Measurements from ENCODE around the gene CASK.

The CASK gene

DNA sequence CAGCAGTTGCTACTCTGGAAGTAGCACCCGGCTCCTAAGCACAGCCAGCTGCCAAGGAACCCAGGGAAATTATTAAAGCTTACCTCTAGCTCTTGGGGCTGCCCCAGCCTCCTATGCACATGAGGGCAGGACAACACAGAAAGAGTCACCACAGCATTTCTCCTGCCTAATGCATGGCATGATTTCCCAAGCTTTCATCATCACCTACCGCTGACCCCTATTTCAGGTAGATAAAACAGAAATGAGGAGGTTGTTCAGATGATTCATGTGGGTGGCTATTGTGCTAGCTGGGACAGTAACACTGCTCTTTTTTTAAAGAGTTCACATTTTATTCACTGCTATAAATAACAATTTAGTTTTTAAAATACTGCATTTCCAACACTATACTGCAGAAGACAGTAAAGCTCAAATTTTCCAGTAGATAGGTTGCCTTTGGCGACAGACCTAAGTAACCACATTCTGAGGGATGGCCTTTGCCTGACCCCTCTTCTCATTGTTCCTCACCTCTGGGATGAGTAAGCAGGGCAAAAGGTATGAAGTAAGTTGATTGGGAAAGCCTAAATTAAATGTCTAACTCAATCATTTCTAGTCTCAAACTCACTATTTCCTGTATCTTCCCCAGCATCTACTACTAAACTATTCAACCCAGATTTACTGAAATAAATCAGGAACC, 16.7 kb downstream of the CASK start:
- DNase-seq: no peak

DNA sequence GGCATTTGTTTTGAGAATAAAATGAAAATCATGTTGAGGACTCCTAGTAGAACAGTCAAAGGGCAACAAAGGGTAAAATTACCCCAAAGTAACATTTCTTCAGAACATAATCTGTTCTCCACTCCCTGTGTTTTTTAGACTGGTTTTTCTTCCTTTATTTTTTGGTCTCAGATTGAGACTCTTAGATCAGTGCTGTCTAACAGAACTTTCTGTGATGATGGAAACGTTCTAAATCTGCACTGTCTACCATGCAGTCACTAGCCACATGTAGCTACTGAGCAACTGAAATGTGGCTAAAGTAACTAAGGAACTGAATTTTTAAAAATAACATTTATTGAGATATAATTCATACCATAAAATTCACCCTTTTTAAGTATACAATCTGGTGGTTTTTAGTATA, 19.8 kb downstream of the CASK start:
- no peak for DNase-seq

DNA sequence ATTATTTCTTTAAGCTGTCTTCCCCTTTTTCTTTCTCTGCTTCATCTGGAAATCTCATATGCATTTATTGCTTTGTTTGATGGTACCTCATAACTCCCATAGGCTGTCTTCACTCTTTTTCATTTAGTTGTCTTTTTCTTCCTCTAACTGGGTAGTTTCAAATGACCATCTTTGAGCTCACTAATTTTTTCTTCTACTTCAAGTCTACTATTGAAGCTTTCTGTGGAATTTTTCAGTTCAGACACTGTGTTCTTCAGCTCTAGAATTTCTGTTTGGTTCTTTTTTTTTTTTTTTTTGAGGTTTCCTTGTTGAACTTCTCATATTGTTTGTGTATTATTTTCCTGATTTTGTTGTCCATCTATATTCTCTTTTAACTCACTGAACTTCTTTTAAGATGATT, 23.0 kb downstream of the CASK start:
- no peak for DNase-seq

DNA sequence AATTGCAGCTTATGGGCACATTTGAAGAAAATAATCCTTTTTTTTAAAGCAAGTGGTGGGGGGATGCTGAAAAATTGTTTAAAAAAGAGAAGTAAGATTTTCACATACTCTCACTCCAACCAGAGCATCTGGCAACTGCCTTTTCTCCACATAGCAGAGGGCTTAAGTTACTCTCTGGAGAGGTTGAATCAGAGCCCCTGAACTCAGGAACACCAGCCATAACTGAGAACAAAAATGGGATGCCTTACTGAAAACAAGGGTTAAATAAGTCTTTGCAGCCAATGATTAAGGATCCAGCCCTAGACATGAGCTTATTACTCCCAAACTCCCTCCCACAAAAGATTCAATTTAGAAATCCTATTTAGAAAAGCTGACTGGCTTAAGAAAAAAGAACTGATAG, 27.5 kb downstream of the CASK start:
- no peak for DNase-seq

DNA sequence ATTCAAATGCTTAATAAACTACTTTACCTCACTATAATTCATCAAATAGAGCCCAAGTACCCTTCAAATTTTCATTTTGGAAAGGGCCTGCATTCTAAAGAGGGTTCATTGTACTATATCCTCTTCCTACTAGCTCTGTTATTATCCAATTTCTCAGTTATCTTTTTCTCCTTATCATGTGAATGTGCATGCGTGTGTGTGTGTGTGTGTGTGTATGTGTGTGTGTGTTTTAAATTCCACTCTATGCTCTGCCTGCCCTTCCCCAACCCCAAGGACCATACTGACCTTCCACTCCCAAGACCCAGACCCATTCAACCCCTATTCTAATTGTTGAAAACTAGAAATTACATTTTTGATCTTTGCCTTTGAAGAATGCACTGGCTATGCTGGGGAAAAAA, 33.3 kb downstream of the CASK start:
- DNase-seq: no peak

DNA sequence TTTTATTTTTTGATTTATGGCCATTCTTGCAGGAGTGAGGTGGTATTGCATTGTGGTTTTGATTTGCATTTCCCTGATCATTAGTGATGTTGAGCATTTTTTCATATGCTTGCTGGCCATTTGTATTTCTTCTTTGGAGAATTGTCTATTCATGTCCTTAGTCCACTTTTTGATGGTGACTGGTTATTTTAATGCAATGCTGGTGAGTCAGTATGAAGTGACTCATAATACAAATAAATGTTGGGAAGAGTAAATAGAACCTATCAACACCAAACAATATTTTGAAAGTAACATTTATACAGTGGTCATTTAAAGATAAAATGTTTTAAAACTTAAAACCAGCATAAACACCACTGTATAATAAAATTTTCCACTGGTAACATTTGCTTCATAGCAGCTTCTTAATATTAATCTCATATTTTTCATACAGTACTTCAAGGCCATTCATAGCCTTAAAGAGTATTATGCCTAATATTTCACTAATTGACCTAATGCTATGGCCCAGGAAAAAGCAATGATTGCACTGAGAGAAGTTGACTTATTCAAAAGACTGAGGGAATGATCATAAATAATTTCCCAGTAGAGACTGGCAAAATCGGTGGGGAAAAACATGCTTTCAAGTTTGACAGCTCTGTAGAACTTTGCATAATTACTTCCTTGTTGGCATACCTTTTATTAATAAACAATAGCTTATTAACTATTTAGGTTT, 33.9 kb downstream of the CASK start:
- no peak for DNase-seq

DNA sequence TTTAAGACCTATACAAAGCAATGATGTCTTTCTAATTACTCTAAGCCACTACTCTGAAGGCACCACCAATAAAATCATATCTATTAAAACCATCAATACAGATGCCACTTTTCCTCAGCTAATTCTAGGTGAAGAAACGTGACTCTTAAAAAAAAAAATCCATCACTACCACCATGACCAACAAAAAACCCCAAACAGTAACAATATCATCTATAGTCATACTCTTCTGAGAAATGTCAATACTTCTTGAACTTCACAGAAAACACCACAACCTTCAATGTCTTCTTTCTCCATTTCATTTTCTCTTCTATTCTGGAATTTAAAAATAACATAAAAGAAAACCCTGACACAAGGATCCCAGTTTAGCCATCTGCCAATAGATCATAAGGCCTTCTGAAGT, 35.7 kb downstream of the CASK start:
- DNase-seq: no peak

DNA sequence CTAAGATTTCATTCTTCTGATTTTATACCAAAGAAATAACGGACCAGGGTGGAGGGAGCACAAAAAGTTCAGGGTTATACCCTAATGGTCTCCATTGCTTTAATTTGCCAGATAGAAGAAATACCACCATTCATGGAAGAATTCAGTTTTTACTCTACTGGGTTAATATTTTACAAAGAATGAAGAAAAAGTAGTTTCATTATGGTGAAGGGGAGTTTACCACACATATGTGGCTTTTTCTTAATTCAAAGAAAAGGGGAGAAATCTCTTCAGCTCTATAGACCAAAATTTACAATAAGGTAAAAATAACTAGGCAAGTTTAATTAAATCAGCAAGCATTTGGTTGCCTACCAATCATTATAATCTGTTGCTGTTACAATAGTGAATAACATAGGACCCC, 37.6 kb downstream of the CASK start:
- DNase-seq: no peak

DNA sequence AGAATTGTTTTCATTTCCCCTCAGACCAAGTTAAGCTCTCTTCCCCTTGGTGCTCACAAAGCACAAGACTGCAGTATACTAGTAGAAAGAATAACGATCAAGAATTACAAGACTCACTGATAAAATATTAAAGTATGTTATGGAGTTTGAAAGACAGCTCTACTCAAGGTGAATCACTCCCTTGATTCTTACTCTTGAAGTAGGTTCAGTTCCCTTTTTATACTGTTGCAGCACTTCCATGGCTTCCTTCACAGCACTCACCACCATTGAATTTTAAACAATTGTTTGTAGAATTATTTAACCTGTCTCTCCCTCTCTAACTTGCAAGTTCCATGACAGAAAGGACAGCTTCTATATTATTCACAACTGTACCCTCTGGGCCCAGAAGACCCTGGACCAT, 42.2 kb downstream of the CASK start:
- no peak for DNase-seq

DNA sequence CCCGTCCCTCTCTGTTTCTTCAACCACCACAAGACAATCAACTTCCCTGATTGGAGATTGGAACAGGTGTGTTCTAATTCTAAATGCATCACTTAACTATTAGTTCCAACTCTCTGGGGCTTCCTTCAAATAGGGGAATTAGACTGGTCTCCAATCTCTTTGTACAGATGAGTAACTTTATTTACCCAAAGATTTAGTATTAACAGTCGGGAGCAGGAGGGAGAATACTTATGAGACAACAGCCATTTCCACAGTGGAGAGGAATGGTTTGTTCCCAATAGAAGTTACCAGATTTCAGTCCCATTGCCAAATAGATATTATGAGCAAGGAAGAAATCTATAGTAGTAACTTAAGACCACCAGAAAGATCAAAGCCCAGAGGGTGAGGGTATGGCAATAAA, 46.2 kb downstream of the CASK start:
- DNase-seq: no peak

DNA sequence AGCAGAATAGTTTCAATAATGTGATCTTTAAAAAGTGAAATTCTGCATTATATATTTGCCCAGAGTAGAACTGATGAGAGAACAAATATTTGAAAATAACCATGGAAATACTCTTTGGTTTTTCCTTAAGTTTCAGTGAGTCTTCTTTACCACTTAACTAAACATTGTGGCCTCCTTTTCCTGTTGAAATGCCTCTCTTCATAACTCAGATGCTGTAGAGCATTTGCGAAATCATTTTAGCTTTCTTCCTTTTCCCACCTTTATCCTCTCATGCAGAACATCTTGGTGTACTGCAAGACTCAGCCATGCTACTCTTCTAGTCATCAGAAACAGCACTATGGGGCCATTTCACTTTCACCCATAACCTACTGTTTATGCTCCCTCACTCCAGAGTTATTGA, 48.2 kb downstream of the CASK start:
- no peak for DNase-seq

DNA sequence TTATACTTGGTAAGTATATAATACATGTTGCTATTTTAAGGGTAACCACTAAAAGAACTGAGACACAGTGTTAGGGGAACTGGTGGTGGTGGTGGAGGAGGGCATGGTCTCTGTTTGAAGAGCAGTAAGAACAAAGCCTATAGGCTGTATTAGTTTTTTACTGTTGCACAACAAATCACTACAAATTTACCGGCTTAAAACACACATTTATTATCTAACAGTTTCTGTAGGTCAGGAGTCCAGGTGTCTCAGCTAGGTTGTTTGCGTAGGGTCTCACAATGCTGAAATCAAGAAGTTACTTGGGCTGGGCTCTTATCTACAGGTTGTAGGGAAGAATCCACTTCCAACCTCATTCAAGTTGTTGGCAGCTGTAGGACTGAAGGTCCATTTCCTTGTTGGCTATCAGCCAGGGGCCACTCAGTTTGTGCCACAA, 52.6 kb downstream of the CASK start:
- DNase-seq: no peak

DNA sequence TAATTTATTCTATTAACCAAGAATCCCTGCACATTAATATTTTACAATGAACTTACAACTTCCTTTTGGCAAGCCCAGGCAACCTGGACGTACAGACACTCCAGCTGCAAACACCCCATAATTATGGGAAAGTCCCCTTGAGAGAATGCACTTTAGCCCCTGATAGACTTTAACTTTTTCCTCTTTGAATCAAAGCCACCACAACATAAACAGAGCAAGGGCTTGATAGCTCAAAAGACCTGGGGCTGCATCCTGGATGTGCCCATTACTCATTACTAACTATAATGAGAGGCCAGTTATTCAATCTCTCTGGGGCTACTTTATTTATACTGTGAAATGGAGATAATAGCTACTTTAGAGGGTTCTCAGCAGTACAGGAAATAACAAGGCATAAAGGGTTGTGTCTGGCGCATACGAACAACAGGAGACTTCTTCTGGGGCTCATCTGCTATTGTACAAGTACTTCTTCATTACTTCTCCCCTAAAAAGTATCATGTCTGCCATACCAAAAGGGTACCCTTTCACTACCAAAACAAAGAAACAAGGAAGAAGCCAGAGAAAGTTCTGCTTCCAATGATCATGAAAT, 54.9 kb downstream of the CASK start:
- DNase-seq: no peak

DNA sequence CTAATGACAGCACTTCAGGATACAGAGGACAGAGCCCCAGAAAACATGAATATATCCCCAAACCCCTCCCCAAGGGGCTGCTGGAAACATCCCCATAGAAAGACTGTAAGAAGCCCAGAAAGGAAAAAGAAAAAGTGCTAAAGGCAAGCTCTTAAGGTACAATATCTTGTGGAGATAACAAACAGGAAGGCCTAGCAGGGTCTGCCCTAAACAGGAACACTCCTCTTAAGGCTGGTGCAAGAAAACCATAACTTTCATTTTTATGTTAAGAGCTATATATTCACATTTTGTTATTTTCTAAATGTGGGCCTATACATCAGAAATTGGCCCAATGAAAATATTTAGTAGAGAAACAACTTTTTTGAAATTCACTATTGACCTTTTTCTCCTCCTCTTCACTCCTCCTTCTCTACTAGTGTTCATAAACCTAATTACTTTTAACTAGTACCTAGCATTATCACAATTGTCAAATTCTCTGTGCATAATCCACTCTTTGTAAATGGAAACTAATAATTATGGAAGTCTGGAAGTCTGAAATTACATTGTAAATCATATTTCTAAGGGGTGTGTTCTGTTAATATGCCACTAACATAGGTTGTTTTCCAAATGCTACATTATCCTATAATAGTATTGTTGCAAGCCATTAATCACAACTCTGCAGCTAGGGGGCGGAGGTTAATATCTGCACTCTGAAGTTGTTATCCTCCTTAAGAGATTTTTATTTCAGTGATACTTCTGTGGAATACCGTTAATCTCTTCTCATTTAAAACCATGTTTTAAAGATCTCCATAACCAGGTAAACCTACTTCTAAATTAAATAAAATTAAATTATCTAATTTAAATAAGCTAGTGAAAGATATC, 59.8 kb downstream of the CASK start:
- no peak for DNase-seq

DNA sequence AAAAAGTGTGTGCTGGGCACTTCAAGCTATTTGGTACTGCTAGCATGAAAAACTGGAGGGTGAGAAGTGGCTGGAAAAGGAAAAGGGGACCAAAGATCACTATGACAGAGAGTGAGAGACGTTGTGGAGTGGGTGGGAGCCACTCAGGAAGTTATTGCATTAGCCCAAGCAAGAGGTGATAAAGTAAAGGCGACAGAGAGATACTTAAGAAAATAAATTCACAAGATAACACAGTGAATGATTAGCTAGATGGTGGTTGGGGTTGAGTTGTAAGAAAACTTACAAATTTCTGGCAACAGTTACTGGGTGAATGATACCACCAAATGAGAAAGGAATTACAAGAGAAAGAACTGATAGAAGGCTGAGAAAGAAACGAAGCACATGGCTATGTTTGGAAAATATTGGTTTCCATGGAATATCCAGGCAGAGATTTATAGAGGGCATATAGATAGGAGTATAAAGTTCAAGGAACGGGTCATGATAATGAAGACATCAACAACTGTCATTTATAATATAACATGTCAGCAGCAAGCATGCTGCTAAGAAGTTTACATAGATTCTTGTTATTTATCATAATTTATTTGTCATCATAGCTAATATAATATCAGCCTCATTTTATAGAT, 60.7 kb downstream of the CASK start:
- no peak for DNase-seq

DNA sequence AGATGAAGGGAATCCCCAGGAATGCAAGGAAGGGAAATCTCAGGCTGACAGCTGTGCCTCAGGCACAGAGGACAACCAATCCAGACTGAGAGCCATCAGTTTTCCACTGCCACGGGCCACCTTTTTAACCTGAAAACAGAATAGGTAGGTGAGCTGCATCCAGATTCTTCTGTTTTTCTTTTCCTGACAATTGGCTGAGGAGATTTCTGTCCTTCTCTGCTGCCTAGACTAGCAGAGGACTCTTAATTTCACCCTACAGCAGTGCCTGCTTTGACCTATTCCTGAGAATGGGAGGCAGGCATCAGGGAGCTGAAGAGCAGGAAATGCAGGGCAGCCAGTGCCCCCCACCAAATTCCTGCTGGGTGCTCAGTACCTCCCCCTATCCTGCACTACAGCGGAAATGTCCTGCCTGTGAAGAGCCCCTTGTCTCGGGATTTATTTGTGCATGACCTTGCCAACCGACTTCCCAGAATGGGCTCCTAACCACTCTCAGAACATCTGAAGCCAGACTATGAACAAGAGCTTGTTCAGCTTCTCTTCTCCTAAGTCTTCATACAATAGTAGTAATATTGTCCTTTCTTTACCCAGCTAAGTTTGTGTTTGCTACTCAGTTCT, 65.1 kb downstream of the CASK start:
- no peak for DNase-seq

DNA sequence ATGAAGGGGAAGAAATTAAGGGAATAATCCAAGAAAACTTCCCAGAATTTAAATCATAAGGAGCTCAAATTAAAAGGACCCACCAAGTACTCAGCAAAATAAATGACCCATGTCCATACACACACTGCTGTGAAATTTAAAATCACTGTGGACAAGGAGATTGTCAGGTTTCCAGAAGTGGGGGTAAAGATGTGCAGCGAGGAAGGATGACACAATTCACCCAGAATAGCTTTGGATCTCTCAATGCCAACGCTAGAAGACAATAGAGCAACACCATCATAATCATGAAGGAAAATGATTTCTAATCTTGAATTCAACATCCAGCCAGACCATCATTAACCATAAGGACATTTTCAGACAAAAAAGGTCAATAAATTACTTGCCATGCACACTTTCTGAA, 65.7 kb downstream of the CASK start:
- DNase-seq: no peak

DNA sequence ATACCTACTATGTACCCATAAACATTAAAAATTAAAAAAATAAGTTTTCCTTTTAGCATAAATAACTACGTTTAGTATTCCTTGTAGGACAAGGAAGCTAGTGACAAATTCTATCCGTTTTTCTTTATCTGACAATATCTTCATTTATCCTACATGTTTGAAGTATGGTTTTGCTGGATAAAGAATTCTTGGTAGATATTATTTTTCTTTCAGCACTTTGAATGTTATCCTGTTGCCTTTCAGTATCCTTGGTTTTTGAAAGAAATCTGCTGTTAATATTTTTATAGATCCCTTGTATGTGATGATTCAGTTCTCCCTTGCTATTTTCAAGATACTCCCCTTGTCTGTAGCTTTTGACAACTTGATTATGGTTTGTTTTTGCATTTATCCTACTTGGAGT, 76.6 kb downstream of the CASK start:
- no peak for DNase-seq

DNA sequence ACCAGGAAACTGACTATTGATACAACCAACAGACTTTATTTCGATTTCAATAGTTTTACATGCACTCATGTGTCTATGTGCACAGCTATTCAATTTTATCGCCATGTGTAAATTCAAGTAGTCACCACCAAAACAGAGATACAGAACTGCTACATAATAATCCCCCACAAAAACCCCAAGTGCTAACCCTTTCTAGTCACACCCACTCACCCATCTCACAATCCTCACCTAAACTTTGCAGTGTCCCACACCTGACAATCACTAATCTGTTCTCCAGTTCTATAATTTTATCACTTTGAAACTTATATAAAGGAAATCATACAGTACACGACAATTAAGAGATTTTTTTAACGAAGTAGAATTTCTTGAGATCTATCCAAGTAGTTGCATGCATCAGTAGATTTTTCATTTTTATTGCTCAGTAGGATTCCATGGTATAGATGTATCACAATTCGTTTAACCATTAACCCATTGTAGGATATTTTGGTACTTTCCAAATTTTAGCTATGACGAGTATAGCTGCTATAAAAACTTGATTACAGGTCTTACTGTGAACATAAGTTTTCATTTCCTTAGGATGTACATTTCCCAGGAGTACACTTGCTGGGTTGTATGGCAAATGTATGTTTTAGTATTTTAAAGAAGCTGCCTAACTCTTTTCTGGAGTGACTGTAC, 85.9 kb downstream of the CASK start:
- DNase-seq: no peak

DNA sequence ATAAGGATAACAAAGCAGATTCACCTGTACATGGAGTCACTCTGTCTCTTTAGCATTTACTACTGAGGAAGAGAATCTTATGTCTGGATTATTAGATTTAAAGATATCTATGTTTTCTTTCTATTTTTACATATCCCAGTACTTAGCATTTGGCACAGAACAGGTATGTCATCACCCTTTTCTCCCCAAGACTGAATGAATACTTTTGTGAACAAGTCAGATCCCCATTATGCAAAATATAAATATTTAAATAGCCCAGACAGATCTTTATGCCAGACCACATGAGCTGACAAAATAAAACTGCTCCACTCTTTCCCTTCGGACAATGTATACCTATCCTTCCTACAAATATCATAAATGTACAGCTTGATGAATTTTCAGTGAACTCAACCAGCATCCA, 94.5 kb downstream of the CASK start:
- no peak for DNase-seq

DNA sequence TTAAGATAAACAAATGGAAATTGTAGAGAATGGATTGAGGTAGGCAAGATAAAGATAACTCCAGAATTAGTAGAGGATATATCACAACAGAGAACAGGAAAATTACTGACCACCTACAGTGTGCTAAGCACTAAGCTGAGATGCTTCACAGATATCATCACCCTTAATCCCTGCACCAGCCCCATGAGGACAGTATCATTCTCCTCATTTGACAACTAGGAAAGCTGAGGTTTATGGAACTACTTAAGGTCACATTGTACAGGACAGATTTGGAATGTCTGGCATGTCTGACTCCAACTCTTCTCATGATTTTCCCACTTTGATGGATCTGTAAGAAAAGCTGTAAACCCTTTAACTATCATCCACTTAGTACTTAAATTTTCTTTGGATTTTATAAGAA, 95.5 kb downstream of the CASK start:
- no peak for DNase-seq

DNA sequence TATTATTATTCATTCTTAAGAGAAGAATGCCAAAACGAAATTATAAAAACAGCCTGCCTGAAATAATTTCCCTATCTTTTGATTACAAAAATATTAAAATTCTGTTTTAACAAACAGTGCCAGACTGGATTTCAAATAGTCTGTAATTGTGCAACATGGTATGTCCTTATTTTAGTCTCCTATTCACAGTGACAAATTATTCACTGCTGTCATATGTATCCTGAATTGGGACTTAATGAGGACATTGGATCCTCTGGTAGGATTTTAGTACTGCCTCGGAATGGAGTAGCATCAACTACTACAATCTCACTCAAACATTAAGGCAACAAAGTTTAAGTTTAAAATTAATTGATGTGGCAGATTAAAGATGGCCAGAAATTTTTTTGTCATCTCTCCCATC, 97.6 kb downstream of the CASK start:
- no peak for DNase-seq
